Uterus (tissue), 4 donors: ENCODE data around the gene MBD2. TPM values are rescaled to one million over a fixed set of nuclear protein-coding genes. Genes with fewer than 3 reads are reported as not detected.

Experiments
- DNase-seq, 2 donors: peaks; one replicate each; pipeline ENCODE4 v3.0.0-alpha.2; 2019 to 2020
- H3K27ac ChIP-seq, 2 donors: fragments of 200-600 bp; sonication (generic); 1 replicate in 1 of 2; 2 replicates in 1 of 2; pipeline ENCODE4 v1.5.1; 2016 to 2018
- H3K27me3 ChIP-seq, 2 donors: fragments of 200-600 bp; sonication (generic); one replicate each; pipeline ENCODE4 v1.5.1; 2018 to 2019; ENCODE audit warnings: control low read depth in 1 of 2
- H3K36me3 ChIP-seq, 2 donors: fragments of 200-600 bp; sonication (generic); one replicate each; pipeline ENCODE4 v1.5.1; 2019; ENCODE audit warnings: control low read depth in 1 of 2
- H3K4me1 ChIP-seq, 2 donors: fragments of 200-600 bp; sonication (generic); one replicate each; pipeline ENCODE4 v1.5.1; 2018 to 2019; ENCODE audit warnings: control low read depth in 1 of 2
- H3K4me3 ChIP-seq, 2 donors: fragments of 200-600 bp; sonication (generic); 1 replicate in 1 of 2; 2 replicates in 1 of 2; pipeline ENCODE4 v1.5.1; 2018 to 2019; ENCODE audit warnings: mild to moderate bottlenecking in 1 of 2
- H3K9me3 ChIP-seq, 2 donors: fragments of 200-600 bp; sonication (generic); one replicate each; pipeline ENCODE4 v1.5.1; 2019; ENCODE audit warnings: control low read depth in 1 of 2
- POLR2A ChIP-seq, 2 donors: fragments of 450-650 bp; IDR thresholded peaks; one replicate each; pipeline ENCODE4 v1.6.1; 2016; ENCODE audit warnings: antibody characterized with exemption in 2 of 2, mild to moderate bottlenecking in 1 of 2, moderate library complexity in 1 of 2
- intact Hi-C: fragments of 100-400 bp; cut with DNase I; formaldehyde crosslinking; loops from one replicate; pipeline ENCODE4 v1.15.1; 2023; ENCODE audit warnings: low total_unique reads
- total RNA-seq, 4 donors: library from RNA; depleted of rRNA in 3 of 4; stranded (reverse); fragments of >200 nt in 3 of 4; gene quantifications; one replicate each; pipeline versions ENCODE4 v1.1.0 to v1.2.4, GENCODE V29; 2014 to 2023
- TF ChIP-seq, protein P1 (sequence below), 4 experiments: fragments of 200-600 bp in 2 of 4; fragments of 450-650 bp in 2 of 4; sonication (generic) in 2 of 4; IDR thresholded peaks; one replicate each; pipeline ENCODE4 v1.5.1; 2016 to 2019; ENCODE audit warnings: antibody characterized with exemption in 4 of 4, mild to moderate bottlenecking in 2 of 4, moderate library complexity in 1 of 4
- donor health status: DM: yes; HTN: yes; CAD: no.

The MBD2 gene
- total RNA-seq, 4 donors from 2014 or later = 10.8 to 76.9 (median 26.0) TPM

DNA sequence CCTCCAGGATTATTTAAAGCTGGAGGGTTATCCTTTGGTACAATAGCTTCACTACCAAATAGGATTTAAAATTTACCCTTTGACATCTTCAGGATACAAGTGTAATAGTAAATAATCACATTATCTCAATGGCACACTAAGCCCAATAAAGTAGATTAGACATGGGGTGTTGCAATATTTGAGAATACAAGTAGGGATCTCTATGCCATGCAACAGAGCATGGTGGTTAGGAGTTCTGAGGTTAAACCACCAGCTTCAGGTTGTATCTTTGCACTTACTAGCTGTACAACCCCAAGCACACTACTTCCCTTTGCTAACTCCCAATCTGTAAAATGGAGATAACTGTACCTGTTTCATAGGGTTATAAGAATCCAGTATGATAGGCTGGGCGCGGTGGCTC lies 6.2 kb downstream of the MBD2 start:
- H3K27ac ChIP-seq = no peak overlapping the region
- H3K27me3 ChIP-seq = no peaks in the 10 kb centered on the region
- peaks cover 0 to 12% of the 10 kb centered on the region in 2 donors for H3K4me1 ChIP-seq
- TF ChIP-seq POLR2A (IDR thresholded peaks at IDR 0.05) = no peak
- TF ChIP-seq, protein P1, sequence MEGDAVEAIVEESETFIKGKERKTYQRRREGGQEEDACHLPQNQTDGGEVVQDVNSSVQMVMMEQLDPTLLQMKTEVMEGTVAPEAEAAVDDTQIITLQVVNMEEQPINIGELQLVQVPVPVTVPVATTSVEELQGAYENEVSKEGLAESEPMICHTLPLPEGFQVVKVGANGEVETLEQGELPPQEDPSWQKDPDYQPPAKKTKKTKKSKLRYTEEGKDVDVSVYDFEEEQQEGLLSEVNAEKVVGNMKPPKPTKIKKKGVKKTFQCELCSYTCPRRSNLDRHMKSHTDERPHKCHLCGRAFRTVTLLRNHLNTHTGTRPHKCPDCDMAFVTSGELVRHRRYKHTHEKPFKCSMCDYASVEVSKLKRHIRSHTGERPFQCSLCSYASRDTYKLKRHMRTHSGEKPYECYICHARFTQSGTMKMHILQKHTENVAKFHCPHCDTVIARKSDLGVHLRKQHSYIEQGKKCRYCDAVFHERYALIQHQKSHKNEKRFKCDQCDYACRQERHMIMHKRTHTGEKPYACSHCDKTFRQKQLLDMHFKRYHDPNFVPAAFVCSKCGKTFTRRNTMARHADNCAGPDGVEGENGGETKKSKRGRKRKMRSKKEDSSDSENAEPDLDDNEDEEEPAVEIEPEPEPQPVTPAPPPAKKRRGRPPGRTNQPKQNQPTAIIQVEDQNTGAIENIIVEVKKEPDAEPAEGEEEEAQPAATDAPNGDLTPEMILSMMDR (IDR thresholded peaks at IDR 0.05) = no peak
- no peak for DNase-seq
- intact Hi-C loops = no loop called here
- H3K36me3 ChIP-seq = no peaks in the 10 kb centered on the region
- no peaks in the 10 kb centered on the region for H3K9me3 ChIP-seq
- no peak overlapping the region for H3K4me3 ChIP-seq

- no peaks in the 10 kb centered on the region for H3K27me3 ChIP-seq
- no peaks in the 10 kb centered on the region for H3K9me3 ChIP-seq
- intact Hi-C loops = no loop called here
- H3K36me3 ChIP-seq = no peaks in the 10 kb centered on the region
- H3K4me1 ChIP-seq = peaks cover 0 to 5% of the 10 kb centered on the region in 2 donors
- TF ChIP-seq, protein P1 (IDR thresholded peaks at IDR 0.05) = no peak
- TF ChIP-seq POLR2A (IDR thresholded peaks at IDR 0.05) = no peak
- no peak for DNase-seq
- H3K4me3 ChIP-seq = no peak overlapping the region
- H3K27ac ChIP-seq = no peak overlapping the region
Measured at GRCh38 chr18:54217624-54218023, 6.8 kb downstream of the MBD2 start.

GRCh38 chr18:54215069-54215468 lies 9.4 kb downstream of the MBD2 start:
- Histone ChIP-seq H3K27ac (no peak overlapping the region), H3K4me3 (no peak overlapping the region), H3K36me3 (no peaks in the 10 kb centered on the region), H3K9me3 (no peaks in the 10 kb centered on the region), H3K27me3 (no peaks in the 10 kb centered on the region), H3K4me1 (peaks cover 0 to 5% of the 10 kb centered on the region in 2 donors)
- intact Hi-C loops = no loop called here
- TF ChIP-seq, protein P1 (IDR thresholded peaks at IDR 0.05) = no peak
- no peak for TF ChIP-seq POLR2A (IDR thresholded peaks at IDR 0.05)
- DNase-seq = no peak

DNA sequence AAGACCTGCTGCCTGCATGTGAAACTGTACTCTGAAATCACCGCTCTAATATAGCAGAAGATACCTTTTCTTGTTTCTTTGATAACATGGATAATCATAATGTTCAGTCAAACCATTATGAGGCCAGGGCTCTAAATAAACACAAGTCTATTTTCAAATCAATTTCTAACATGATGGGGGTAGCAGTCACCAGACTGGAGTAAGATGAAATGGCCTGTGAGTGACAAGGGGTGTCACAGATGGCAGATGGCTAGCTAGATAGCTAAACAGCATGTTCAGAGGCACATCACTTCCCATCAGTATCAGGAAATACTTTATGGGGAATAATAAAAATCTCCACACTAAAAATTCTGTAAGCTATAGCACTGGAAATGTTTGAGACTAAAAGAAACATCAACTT lies 14.0 kb downstream of the MBD2 start:
- no peak overlapping the region for H3K27ac ChIP-seq
- peaks cover 0 to 3% of the 10 kb centered on the region in 2 donors for H3K4me1 ChIP-seq
- intact Hi-C loops = no loop called here
- no peak for DNase-seq
- no peak overlapping the region for H3K4me3 ChIP-seq
- no peaks in the 10 kb centered on the region for H3K36me3 ChIP-seq
- no peaks in the 10 kb centered on the region for H3K27me3 ChIP-seq
- TF ChIP-seq, protein P1 (IDR thresholded peaks at IDR 0.05) = no peak
- no peak for TF ChIP-seq POLR2A (IDR thresholded peaks at IDR 0.05)
- no peaks in the 10 kb centered on the region for H3K9me3 ChIP-seq

- no peak for DNase-seq
- intact Hi-C loops = no loop called here
- no peaks in the 10 kb centered on the region for H3K9me3 ChIP-seq
- TF ChIP-seq POLR2A (IDR thresholded peaks at IDR 0.05) = no peak
- TF ChIP-seq, protein P1 (IDR thresholded peaks at IDR 0.05) = no peak
- no peak overlapping the region for H3K4me3 ChIP-seq
- no peaks in the 10 kb centered on the region for H3K36me3 ChIP-seq
- H3K4me1 ChIP-seq = peaks cover 2 to 3% of the 10 kb centered on the region in 2 donors
- H3K27ac ChIP-seq = no peak overlapping the region
- H3K27me3 ChIP-seq = no peaks in the 10 kb centered on the region
Measured at GRCh38 chr18:54209471-54210180, 14.8 kb downstream of the MBD2 start.
